GM06990 (cell line): ENCODE data around the gene SMS.

ENCODE experiments used
- DNase-seq: peaks from one replicate; pipeline ENCODE4 v3.0.0-alpha.2; 2011; ENCODE audit not compliant: insufficient read length; ENCODE audit errors: extremely low read depth
- H3K27me3 ChIP-seq: replicated peaks from 2 replicates; pipeline ENCODE4 v1.6.0; 2011; ENCODE audit warnings: low read length; ENCODE audit not compliant: control insufficient read depth, insufficient read depth
- H3K36me3 ChIP-seq: 2 replicates; pipeline ENCODE4 v1.5.1; 2011; ENCODE audit warnings: low read length; ENCODE audit not compliant: control insufficient read depth, insufficient read depth
- H3K4me3 ChIP-seq: replicated peaks from 2 replicates; pipeline ENCODE4 v1.5.1; 2011; ENCODE audit warnings: low read depth, mild to moderate bottlenecking, control low read depth, low read length
- TF ChIP-seq, protein P1 (sequence below): IDR thresholded peaks from 2 replicates; pipeline ENCODE4 v1.5.1; 2011; ENCODE audit warnings: low read length, control low read depth, mild to moderate bottlenecking, inconsistent platforms; ENCODE audit not compliant: insufficient read depth, poor library complexity, severe bottlenecking

SMS gene

DNA sequence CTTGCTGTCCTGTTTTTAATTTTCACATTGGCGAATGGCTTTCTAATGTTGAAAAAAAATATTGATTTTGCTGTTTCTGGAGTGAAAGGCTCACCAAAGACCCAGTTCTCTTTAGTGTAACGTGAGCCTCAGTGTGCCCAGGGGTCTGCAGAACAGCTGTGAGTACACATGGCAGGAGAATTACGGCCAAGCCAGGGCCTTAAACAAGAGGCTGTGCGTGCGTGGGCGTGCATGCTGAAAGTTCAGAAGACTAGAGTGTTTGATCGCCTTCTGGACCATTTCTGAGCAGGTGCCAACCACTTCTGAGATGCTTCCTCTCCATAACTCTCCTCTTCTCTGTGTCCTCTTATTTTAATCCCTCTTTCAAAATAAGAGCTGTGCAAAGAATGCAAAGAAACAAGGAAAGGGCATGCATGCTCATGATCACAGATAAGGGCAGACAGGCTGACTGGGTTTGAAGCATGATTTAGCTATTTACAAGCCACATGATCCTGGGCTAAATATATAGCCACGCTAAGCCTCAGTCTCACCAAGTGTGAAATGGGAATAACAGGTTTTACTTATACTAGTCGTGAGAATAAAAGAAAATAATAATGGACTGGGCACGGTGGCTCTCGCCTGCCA is 101.5 kb downstream of the SMS start:
- TF ChIP-seq, protein P1, sequence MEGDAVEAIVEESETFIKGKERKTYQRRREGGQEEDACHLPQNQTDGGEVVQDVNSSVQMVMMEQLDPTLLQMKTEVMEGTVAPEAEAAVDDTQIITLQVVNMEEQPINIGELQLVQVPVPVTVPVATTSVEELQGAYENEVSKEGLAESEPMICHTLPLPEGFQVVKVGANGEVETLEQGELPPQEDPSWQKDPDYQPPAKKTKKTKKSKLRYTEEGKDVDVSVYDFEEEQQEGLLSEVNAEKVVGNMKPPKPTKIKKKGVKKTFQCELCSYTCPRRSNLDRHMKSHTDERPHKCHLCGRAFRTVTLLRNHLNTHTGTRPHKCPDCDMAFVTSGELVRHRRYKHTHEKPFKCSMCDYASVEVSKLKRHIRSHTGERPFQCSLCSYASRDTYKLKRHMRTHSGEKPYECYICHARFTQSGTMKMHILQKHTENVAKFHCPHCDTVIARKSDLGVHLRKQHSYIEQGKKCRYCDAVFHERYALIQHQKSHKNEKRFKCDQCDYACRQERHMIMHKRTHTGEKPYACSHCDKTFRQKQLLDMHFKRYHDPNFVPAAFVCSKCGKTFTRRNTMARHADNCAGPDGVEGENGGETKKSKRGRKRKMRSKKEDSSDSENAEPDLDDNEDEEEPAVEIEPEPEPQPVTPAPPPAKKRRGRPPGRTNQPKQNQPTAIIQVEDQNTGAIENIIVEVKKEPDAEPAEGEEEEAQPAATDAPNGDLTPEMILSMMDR: no peak
- no peaks in the 10 kb centered on the region for H3K27me3 ChIP-seq
- H3K36me3 ChIP-seq: no peaks in the 10 kb centered on the region
- DNase-seq: no peak
- no peak overlapping the region for H3K4me3 ChIP-seq

DNA sequence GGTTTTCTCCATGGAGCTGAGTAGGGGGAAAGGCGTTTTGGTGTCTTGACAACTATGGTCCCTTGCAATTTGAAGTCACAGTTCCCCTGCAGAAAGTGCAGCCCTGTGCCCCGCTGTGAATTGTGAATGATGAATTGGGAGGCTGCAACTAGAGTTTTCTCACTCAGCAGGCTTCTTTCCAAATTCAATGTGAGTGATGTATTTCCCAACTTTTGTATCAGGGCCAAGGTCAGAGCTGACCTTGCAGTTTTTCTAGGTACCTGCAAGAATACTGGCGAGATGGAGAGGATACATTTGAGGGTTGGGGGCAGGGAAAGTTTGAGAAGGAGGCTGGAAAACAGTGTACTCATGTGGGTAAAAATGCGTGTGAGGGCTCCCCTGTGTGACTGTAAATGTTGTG is 103.4 kb downstream of the SMS start:
- Histone ChIP-seq H3K27me3 (no peaks in the 10 kb centered on the region), H3K36me3 (no peaks in the 10 kb centered on the region), H3K4me3 (no peak overlapping the region)
- no peak for DNase-seq
- TF ChIP-seq, protein P1: no peak
